GM12878 (cell line): Measurements from ENCODE around the gene CDC6. TPM values are rescaled to one million over a fixed set of nuclear protein-coding genes. Genes with fewer than 3 reads are reported as not detected.

ENCODE experiments used
- ATAC-seq: fragments of 200-7000 bp; cut with Tn5 transposase; 3 replicates; pipeline ENCODE4 v1.9.1; 2020; ENCODE audit warnings: mild to moderate bottlenecking, moderate library complexity
- BruUV-seq: library from RNA; stranded (reverse); fragments of 400-500 nt; replicated peaks from 2 replicates; lab custom pipeline; 2021; lab: Mats Ljungman, UMichigan
- CTCF ChIA-PET: fragments of 300-600 bp; sonication (Branson Sonifier 250); formaldehyde crosslinking; extraction: SDS; loops from one replicate; lab custom pipeline; 2021; ENCODE audit warnings: inconsistent platforms; lab: Yijun Ruan, JAX
- POLR2A ChIA-PET: fragments of 350-600 bp; formaldehyde crosslinking; extraction: SDS; loops from one replicate; lab custom pipeline; 2021; ENCODE audit warnings: inconsistent platforms; lab: Charles Lee
- RAD21 ChIA-PET: fragments of 300-600 bp; sonication (Branson Sonifier 250); formaldehyde crosslinking; loops from one replicate; lab custom pipeline; 2023; ENCODE audit warnings: antibody characterized with exemption; ENCODE audit not compliant: unreplicated experiment; lab: Charles Lee
- SMC1A ChIA-PET: fragments of 300-600 bp; sonication (Branson Sonifier 250); formaldehyde crosslinking; loops from one replicate; lab custom pipeline; 2023; ENCODE audit not compliant: unreplicated experiment, uncharacterized antibody; lab: Charles Lee
- DNase-seq: peaks from one replicate; pipeline ENCODE4 v3.0.0-alpha.2; 2011; ENCODE audit warnings: low read depth, low spot score
- FAIRE-seq: peaks from 3 replicates; lab custom pipeline; 2011; peaks lifted over from hg19 to GRCh38; lab: Jason Lieb, UNC
- H2AFZ ChIP-seq: 2 replicates; pipeline ENCODE4 v1.6.0; 2011; ENCODE audit warnings: low read depth, low read length, control low read depth; ENCODE audit not compliant: control insufficient read depth
- H3K27ac ChIP-seq: 2 replicates; pipeline ENCODE4 v1.5.1; 2011; ENCODE audit warnings: control low read depth; ENCODE audit not compliant: control insufficient read depth, insufficient read depth
- H3K27me3 ChIP-seq, 2 experiments: replicated peaks in 1 of 2; 2 replicates each; pipeline versions ENCODE4 v1.6.0 to v1.6.1; 2011; ENCODE audit warnings: low read length in 1 of 2; ENCODE audit not compliant: control insufficient read depth in 2 of 2, insufficient read depth in 2 of 2
- H3K36me3 ChIP-seq, 2 experiments: 2 replicates each; pipeline ENCODE4 v1.5.1; 2011; ENCODE audit warnings: low read length in 1 of 2; ENCODE audit not compliant: control insufficient read depth in 2 of 2, insufficient read depth in 2 of 2
- H3K4me1 ChIP-seq: 2 replicates; pipeline ENCODE4 v1.6.1; 2011; ENCODE audit warnings: mild to moderate bottlenecking, low read length, moderate library complexity, mixed read lengths; ENCODE audit not compliant: control insufficient read depth, insufficient read depth
- H3K4me2 ChIP-seq: 2 replicates; pipeline ENCODE4 v1.6.0; 2011; ENCODE audit warnings: control low read depth; ENCODE audit not compliant: control insufficient read depth, insufficient read depth
- H3K4me3 ChIP-seq: fragments of 200-600 bp; sonication (generic); 2 replicates; pipeline ENCODE4 v1.5.1; 2016
- H3K79me2 ChIP-seq: 2 replicates; pipeline ENCODE4 v1.6.0; 2011; ENCODE audit warnings: low read length; ENCODE audit not compliant: control insufficient read depth, insufficient read depth
- H3K9ac ChIP-seq: 2 replicates; pipeline ENCODE4 v1.8.0; 2011; ENCODE audit warnings: low read length, control low read depth, mixed read lengths; ENCODE audit not compliant: control insufficient read depth, insufficient read depth
- H3K9me3 ChIP-seq: replicated peaks from 3 replicates; pipeline ENCODE4 v1.5.1; 2011; ENCODE audit warnings: mild to moderate bottlenecking, low read length; ENCODE audit not compliant: control insufficient read depth, insufficient read depth
- H4K20me1 ChIP-seq: 2 replicates; pipeline ENCODE4 v1.6.0; 2011; ENCODE audit not compliant: control insufficient read depth, insufficient read depth
- FOXK2 ChIP-seq: fragments of 450-650 bp; IDR thresholded peaks from 2 replicates; pipeline ENCODE4 v1.6.1; 2017; ENCODE audit warnings: mild to moderate bottlenecking, moderate library complexity
- FOXM1 ChIP-seq: IDR thresholded peaks from 2 replicates; pipeline ENCODE4 v1.6.1; 2012; ENCODE audit warnings: low read depth, mild to moderate bottlenecking, inconsistent platforms, low read length, moderate library complexity
- KDM1A ChIP-seq: fragments of 200-600 bp; sonication (generic); IDR thresholded peaks from 2 replicates; pipeline ENCODE4 v1.6.1; 2016; ENCODE audit warnings: borderline replicate concordance
- LARP7 ChIP-seq: fragments of 450-650 bp; IDR thresholded peaks from 2 replicates; pipeline ENCODE4 v1.6.1; 2017; ENCODE audit warnings: mild to moderate bottlenecking
- MTA3 ChIP-seq: IDR thresholded peaks from 2 replicates; pipeline ENCODE4 v1.6.1; 2012; ENCODE audit warnings: low read length, inconsistent platforms, borderline replicate concordance
- NRF1 ChIP-seq: conservative IDR thresholded peaks from 2 replicates; pipeline ENCODE4 v1.6.1; 2011; ENCODE audit warnings: mild to moderate bottlenecking, low read depth, low read length, improper control_type of control experiment
- RB1 ChIP-seq: fragments of 450-650 bp; formaldehyde crosslinking; IDR thresholded peaks from 2 replicates; pipeline ENCODE4 v1.6.1; 2017; ENCODE audit warnings: mild to moderate bottlenecking, borderline replicate concordance
- SIN3A ChIP-seq: IDR thresholded peaks from 2 replicates; pipeline ENCODE4 v1.6.1; 2012; ENCODE audit warnings: low read depth, low read length, improper control_type of control experiment
- SIX5 ChIP-seq: IDR thresholded peaks from 2 replicates; pipeline ENCODE4 v1.6.1; 2011; ENCODE audit warnings: mild to moderate bottlenecking, low read depth, low read length, moderate library complexity; ENCODE audit not compliant: severe bottlenecking
- SP1 ChIP-seq: IDR thresholded peaks from one replicate; pipeline ENCODE4 v1.6.1; 2011; ENCODE audit warnings: low read depth, low read length
- SRF ChIP-seq, 2 experiments: IDR thresholded peaks; 2 replicates each; pipeline ENCODE4 v1.6.1; 2011; ENCODE audit warnings: low read depth in 2 of 2, low read length in 2 of 2, mild to moderate bottlenecking in 1 of 2, moderate library complexity in 1 of 2
- STAT3 ChIP-seq: IDR thresholded peaks from 2 replicates; pipeline ENCODE4 v1.6.1; 2011; ENCODE audit warnings: low read depth, low read length, improper control_type of control experiment
- TARDBP ChIP-seq: IDR thresholded peaks from 2 replicates; pipeline ENCODE4 v1.6.1; 2016; ENCODE audit warnings: borderline replicate concordance
- ZSCAN29 ChIP-seq: fragments of 450-650 bp; IDR thresholded peaks from 2 replicates; pipeline ENCODE4 v1.6.1; 2017; ENCODE audit warnings: mild to moderate bottlenecking, moderate library complexity
- WGBS: methylation state at CpG from one replicate; pipeline ENCODE4 v1.1.6; 2016; ENCODE audit warnings: low lambda C conversion rate; ENCODE audit not compliant: insufficient replicate concordance, insufficient coverage; ENCODE audit errors: missing lambda C conversion rate; 5-methylcytosine and 5-hydroxymethylcytosine counted together
- in situ Hi-C: fragments of 300-500 bp; cut with MboI; formaldehyde crosslinking; loops from 9 replicates; pipeline ENCODE4 v1.14.3; 2018; ENCODE audit warnings: mixed read lengths
- intact Hi-C: fragments of 100-400 bp; cut with micrococcal nuclease; formaldehyde crosslinking; loops from one replicate; pipeline ENCODE4 v1.14.2; 2022; ENCODE audit not compliant: unreplicated experiment
- polyA plus RNA-seq, 11 experiments: library from polyadenylated mRNA; depleted of rRNA in 4 of 11; unstranded in 6 of 11; stranded (reverse) in 5 of 11; fragments of >200 nt; fragmentation: Nextera tagmentation in 4 of 11; fragmentation: Illumina TruSeq in 1 of 11; extraction: Ambion mirVana in 4 of 11; extraction: Trizol in 1 of 11; gene quantifications; 1 replicate in 1 of 11; 2 replicates in 10 of 11; pipeline versions ENCODE4 v1.2.1 to v1.2.3, GENCODE V29; 2011 to 2016; ENCODE audit warnings: inconsistent platforms in 2 of 11, missing spikeins in 2 of 11, low read depth in 1 of 11
- total RNA-seq, 4 experiments: library from RNA; depleted of rRNA in 3 of 4; stranded (reverse); fragments of >200 nt in 3 of 4; fragmentation: Illumina TruSeq in 1 of 4; extraction: Trizol in 1 of 4; gene quantifications; 2 replicates each; pipeline versions ENCODE4 v1.2.1 to v1.2.3, GENCODE V29; 2013 to 2021
- TF ChIP-seq, protein P1 (sequence below): IDR thresholded peaks from 2 replicates; pipeline ENCODE4 v1.6.1; 2011; ENCODE audit warnings: mild to moderate bottlenecking, low read depth, low read length, moderate library complexity; ENCODE audit not compliant: insufficient replicate concordance
- TF ChIP-seq, protein P2 (sequence below): fragments of 450-650 bp; formaldehyde crosslinking; IDR thresholded peaks from 2 replicates; pipeline ENCODE4 v1.4.0; 2022; ENCODE audit warnings: mild to moderate bottlenecking, moderate library complexity
- TF ChIP-seq, protein P3 (sequence below): IDR thresholded peaks from 2 replicates; pipeline ENCODE4 v1.6.1; 2011; ENCODE audit warnings: borderline replicate concordance, low read depth, mild to moderate bottlenecking, moderate library complexity, low read length; ENCODE audit not compliant: insufficient read depth, poor library complexity, severe bottlenecking

CDC6 gene
- total and polyA plus RNA-seq, 10 of the 15 experiments (the other 5 are each of a cell fraction or from before 2014, with no cell fraction given) = 13.3 to 60.9 (median 47.6) TPM

DNA sequence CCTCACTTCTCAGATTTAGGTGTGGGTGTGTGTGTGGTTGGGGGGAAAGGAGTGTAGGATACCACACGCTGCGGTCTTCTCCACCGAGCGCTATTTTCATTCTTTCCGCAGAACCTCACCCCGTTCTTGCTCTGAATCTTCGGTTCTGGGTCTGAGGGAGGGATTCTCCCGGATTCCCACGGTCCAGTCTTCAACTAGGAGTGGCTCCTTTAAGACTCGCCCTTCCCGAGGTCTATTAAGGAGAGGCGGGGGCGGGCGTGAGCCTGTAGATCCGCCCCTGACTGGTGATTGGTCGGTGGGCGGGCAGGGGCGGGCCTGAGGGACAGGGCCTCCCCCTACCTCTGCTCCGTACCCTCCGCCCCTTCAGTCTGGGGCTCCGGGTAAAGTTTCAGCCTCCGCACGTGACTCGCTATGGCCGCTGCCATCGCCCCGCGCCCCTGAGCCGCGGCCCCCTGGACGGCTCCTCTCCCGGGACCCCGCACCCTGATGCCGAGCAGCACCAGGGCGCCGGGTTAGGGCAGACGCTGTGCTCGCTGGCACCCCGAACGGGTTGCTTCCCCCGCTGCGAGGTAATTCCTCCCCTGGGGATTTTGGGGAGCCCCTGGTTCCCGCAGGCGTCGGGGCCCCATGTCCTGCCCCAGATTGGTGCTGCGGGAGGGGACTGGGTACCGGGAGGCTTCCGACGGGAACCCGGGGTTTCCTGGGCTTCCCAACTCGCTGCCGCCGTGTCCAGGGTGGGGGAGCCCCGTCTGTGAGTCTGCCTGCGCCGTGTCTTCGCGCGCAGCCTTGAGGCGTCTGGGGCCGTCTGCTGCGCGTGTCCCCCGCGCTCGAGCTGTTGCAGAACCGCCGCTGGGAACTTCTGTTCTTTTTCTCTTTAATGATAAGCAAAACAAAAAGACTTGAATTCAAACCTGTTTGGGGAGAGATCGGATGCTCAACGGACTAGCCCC lies 30.5 kb downstream of the CDC6 start:
- Histone ChIP-seq H3K79me2 (peaks cover 53% of the 10 kb centered on the region), H4K20me1 (no peaks in the 10 kb centered on the region), H3K4me2 (peak overlapping the region; percentile 100), H3K4me1 (peaks cover 44% of the 10 kb centered on the region), H3K9ac (peak overlapping the region; percentile 91), H2AFZ (peak overlapping the region; percentile 85), H3K9me3 (no peaks in the 10 kb centered on the region), H3K27ac (peak overlapping the region; percentile 96), H3K27me3 (no peaks in the 10 kb centered on the region), H3K4me3 (peak overlapping the region; percentile 91), H3K36me3 (no peaks in the 10 kb centered on the region)
- CTCF ChIA-PET = interaction anchor here (0.7 to 8.4 kb wide), 18 partner anchors 8 to 213 kb away, joined by 3 to 90 read pairs (median 4); partner anchors contain the start of genes CDC6, RARA and TOP2A
- peak; percentile 90 for FAIRE-seq
- no TSS peak for BruUV-seq
- in situ Hi-C loops = no loop called here
- SMC1A ChIA-PET = interaction anchor here (0.8 to 11.2 kb wide), 7 partner anchors 8 to 37 kb away, joined by 3 to 172 read pairs (median 5); partner anchors contain the start of gene RARA
- ATAC-seq = peak; percentile 83
- RAD21 ChIA-PET = interaction anchor here (0.7 to 12.6 kb wide), 8 partner anchors 8 to 44 kb away, joined by 3 to 156 read pairs (median 5); partner anchors contain the start of genes CDC6 and RARA
- WGBS = 1% methylated on average over 69 of the region's 70 CpGs
- POLR2A ChIA-PET = interaction anchor here (0.7 to 2.6 kb wide), 11 partner anchors 8 to 215 kb away, joined by 3 to 18 read pairs (median 3); partner anchors contain the start of genes CDC6 and RARA
- intact Hi-C loops = loop anchor here (10.0 kb wide), 1 partner anchor 97 kb away; the partner anchor contains the start of gene TOP2A
- DNase-seq = peak; percentile 79
- TF ChIP-seq, protein P1, sequence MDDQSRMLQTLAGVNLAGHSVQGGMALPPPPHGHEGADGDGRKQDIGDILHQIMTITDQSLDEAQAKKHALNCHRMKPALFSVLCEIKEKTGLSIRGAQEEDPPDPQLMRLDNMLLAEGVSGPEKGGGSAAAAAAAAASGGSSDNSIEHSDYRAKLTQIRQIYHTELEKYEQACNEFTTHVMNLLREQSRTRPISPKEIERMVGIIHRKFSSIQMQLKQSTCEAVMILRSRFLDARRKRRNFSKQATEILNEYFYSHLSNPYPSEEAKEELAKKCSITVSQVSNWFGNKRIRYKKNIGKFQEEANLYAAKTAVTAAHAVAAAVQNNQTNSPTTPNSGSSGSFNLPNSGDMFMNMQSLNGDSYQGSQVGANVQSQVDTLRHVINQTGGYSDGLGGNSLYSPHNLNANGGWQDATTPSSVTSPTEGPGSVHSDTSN = peak; percentile 63
- no peak for TF ChIP-seq SIX5
- TF ChIP-seq KDM1A = no peak
- TF ChIP-seq STAT3 = no peak; the same call in 1 of the 2 replicates
- peak; percentile 72; the same call in 1 of the 2 replicates for TF ChIP-seq RB1
- TF ChIP-seq SRF (IDR thresholded peaks at IDR 0.05; ENCODE audit: low read depth in 2 of 2, low read length in 2 of 2) = no peak
- TF ChIP-seq SP1 = peak; percentile 76
- no peak for TF ChIP-seq ZSCAN29
- TF ChIP-seq, protein P2, sequence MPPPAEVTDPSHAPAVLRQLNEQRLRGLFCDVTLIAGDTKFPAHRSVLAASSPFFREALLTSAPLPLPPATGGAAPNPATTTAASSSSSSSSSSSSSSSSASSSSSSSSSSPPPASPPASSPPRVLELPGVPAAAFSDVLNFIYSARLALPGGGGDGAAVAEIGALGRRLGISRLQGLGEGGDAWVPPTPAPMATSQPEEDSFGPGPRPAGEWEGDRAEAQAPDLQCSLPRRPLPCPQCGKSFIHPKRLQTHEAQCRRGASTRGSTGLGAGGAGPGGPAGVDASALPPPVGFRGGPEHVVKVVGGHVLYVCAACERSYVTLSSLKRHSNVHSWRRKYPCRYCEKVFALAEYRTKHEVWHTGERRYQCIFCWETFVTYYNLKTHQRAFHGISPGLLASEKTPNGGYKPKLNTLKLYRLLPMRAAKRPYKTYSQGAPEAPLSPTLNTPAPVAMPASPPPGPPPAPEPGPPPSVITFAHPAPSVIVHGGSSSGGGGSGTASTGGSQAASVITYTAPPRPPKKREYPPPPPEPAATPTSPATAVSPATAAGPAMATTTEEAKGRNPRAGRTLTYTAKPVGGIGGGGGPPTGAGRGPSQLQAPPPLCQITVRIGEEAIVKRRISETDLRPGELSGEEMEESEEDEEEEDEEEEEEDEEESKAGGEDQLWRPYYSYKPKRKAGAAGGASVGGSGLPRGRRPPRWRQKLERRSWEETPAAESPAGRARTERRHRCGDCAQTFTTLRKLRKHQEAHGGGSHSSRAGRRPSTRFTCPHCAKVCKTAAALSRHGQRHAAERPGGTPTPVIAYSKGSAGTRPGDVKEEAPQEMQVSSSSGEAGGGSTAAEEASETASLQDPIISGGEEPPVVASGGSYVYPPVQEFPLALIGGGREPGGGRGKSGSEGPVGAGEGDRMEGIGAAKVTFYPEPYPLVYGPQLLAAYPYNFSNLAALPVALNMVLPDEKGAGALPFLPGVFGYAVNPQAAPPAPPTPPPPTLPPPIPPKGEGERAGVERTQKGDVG = no peak
- peak; percentile 87; the same call in 1 of the 2 replicates for TF ChIP-seq SIN3A
- TF ChIP-seq LARP7 = peak; percentile 79
- TF ChIP-seq, protein P3, sequence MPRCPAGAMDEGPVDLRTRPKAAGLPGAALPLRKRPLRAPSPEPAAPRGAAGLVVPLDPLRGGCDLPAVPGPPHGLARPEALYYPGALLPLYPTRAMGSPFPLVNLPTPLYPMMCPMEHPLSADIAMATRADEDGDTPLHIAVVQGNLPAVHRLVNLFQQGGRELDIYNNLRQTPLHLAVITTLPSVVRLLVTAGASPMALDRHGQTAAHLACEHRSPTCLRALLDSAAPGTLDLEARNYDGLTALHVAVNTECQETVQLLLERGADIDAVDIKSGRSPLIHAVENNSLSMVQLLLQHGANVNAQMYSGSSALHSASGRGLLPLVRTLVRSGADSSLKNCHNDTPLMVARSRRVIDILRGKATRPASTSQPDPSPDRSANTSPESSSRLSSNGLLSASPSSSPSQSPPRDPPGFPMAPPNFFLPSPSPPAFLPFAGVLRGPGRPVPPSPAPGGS = no peak
- TF ChIP-seq TARDBP = 0 out of 2 replicates have a peak, but pooled peaks have one; percentile 25
- TF ChIP-seq FOXM1 = no peak
- peak; percentile 26; the same call in 1 of the 2 replicates for TF ChIP-seq NRF1
- TF ChIP-seq FOXK2 = no peak
- no peak for TF ChIP-seq MTA3
